DND-41 (cell line): Measurements from ENCODE around the gene CRACR2B.
A peak's percentile ranks its signal among the peaks of the same experiment; 100 is the strongest.

Source experiments
- ATAC-seq: fragments of 200-7000 bp; cut with Tn5 transposase; 3 replicates; pipeline ENCODE4 v1.9.1; 2021; ENCODE audit warnings: low read depth; ENCODE audit not compliant: insufficient read depth
- DNase-seq: peaks from one replicate; pipeline ENCODE4 v3.0.0-alpha.2; 2020
- H2AFZ ChIP-seq: 2 replicates; pipeline ENCODE4 v1.6.0; 2012; ENCODE audit warnings: low read depth, low read length
- H3K27ac ChIP-seq: 2 replicates; pipeline ENCODE4 v1.5.1; 2012; ENCODE audit warnings: low read length, inconsistent platforms
- H3K27me3 ChIP-seq: fragments of 200-600 bp; sonication (generic); 2 replicates; pipeline ENCODE4 v1.6.0; 2012; ENCODE audit warnings: low read length, mild to moderate bottlenecking, inconsistent platforms; ENCODE audit not compliant: insufficient read depth, poor library complexity
- H3K36me3 ChIP-seq: 2 replicates; pipeline ENCODE4 v1.5.1; 2012; ENCODE audit warnings: low read length, inconsistent platforms; ENCODE audit not compliant: insufficient read depth
- H3K4me1 ChIP-seq: 2 replicates; pipeline ENCODE4 v1.5.1; 2012; ENCODE audit warnings: mild to moderate bottlenecking, low read length; ENCODE audit not compliant: insufficient read depth
- H3K4me2 ChIP-seq: 2 replicates; pipeline ENCODE4 v1.6.0; 2012; ENCODE audit warnings: mild to moderate bottlenecking, moderate library complexity, low read length, inconsistent platforms; ENCODE audit not compliant: insufficient read depth
- H3K4me3 ChIP-seq, 2 experiments: fragments of 200-600 bp in 1 of 2; shearing (Covaris generic) in 1 of 2; 2 replicates each; pipeline ENCODE4 v1.5.1; 2012 to 2016; ENCODE audit warnings: inconsistent platforms in 2 of 2, low read length in 2 of 2, mild to moderate bottlenecking in 2 of 2, low read depth in 1 of 2, moderate library complexity in 1 of 2
- H3K79me2 ChIP-seq: 2 replicates; pipeline ENCODE4 v1.6.0; 2012; ENCODE audit warnings: low read length, inconsistent platforms; ENCODE audit not compliant: insufficient read depth
- H3K9ac ChIP-seq: 2 replicates; pipeline ENCODE4 v1.6.0; 2012; ENCODE audit warnings: low read depth, mild to moderate bottlenecking, inconsistent platforms, low read length, moderate library complexity
- H3K9me3 ChIP-seq: 2 replicates; pipeline ENCODE4 v1.5.1; 2012; ENCODE audit warnings: low read length, moderate library complexity, mild to moderate bottlenecking, inconsistent platforms; ENCODE audit not compliant: insufficient read depth, severe bottlenecking
- H4K20me1 ChIP-seq: 2 replicates; pipeline ENCODE4 v1.6.0; 2012; ENCODE audit warnings: low read length; ENCODE audit not compliant: insufficient read depth
- EZH2 ChIP-seq: IDR thresholded peaks from 3 replicates; pipeline ENCODE4 v1.6.1; 2012; ENCODE audit warnings: borderline replicate concordance, low read depth, mild to moderate bottlenecking, moderate library complexity, low read length, inconsistent platforms; ENCODE audit not compliant: severe bottlenecking
- TF ChIP-seq, protein P1 (sequence below): IDR thresholded peaks from 2 replicates; pipeline ENCODE4 v1.5.1; 2012; ENCODE audit warnings: borderline replicate concordance, low read length, moderate library complexity, mild to moderate bottlenecking; ENCODE audit not compliant: poor library complexity, severe bottlenecking; ENCODE audit errors: extremely low read depth

The CRACR2B gene

GRCh38 chr11:850775-851763, 23.4 kb downstream of the CRACR2B start:
- TF ChIP-seq, protein P1, sequence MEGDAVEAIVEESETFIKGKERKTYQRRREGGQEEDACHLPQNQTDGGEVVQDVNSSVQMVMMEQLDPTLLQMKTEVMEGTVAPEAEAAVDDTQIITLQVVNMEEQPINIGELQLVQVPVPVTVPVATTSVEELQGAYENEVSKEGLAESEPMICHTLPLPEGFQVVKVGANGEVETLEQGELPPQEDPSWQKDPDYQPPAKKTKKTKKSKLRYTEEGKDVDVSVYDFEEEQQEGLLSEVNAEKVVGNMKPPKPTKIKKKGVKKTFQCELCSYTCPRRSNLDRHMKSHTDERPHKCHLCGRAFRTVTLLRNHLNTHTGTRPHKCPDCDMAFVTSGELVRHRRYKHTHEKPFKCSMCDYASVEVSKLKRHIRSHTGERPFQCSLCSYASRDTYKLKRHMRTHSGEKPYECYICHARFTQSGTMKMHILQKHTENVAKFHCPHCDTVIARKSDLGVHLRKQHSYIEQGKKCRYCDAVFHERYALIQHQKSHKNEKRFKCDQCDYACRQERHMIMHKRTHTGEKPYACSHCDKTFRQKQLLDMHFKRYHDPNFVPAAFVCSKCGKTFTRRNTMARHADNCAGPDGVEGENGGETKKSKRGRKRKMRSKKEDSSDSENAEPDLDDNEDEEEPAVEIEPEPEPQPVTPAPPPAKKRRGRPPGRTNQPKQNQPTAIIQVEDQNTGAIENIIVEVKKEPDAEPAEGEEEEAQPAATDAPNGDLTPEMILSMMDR = peak; percentile 41
- no peak for TF ChIP-seq EZH2
- H3K27ac ChIP-seq = no peak overlapping the region
- H3K9me3 ChIP-seq = no peaks in the 10 kb centered on the region
- peaks cover 8% of the 10 kb centered on the region for H4K20me1 ChIP-seq
- H3K79me2 ChIP-seq = no peaks in the 10 kb centered on the region
- no peak overlapping the region for H2AFZ ChIP-seq
- no peaks in the 10 kb centered on the region for H3K36me3 ChIP-seq
- DNase-seq = no peak
- no peak; the same call in 2 of the 3 replicates for ATAC-seq
- H3K4me2 ChIP-seq = no peak overlapping the region
- no peaks in the 10 kb centered on the region for H3K27me3 ChIP-seq
- H3K4me1 ChIP-seq = peaks cover 3% of the 10 kb centered on the region; the same call in 1 of the 2 replicates
- H3K4me3 ChIP-seq = no peak overlapping the region
- H3K9ac ChIP-seq = no peak overlapping the region

GRCh38 chr11:852762-853161, 25.0 kb downstream of the CRACR2B start:
- H3K4me3 ChIP-seq = no peak overlapping the region
- no peak overlapping the region for H3K27ac ChIP-seq
- H3K4me2 ChIP-seq = no peak overlapping the region
- H3K9me3 ChIP-seq = no peaks in the 10 kb centered on the region
- H3K27me3 ChIP-seq = no peaks in the 10 kb centered on the region
- no peak for DNase-seq
- ATAC-seq = no peak
- no peak overlapping the region for H2AFZ ChIP-seq
- TF ChIP-seq, protein P1 = no peak
- TF ChIP-seq EZH2 = no peak
- peaks cover 10% of the 10 kb centered on the region for H4K20me1 ChIP-seq
- no peaks in the 10 kb centered on the region for H3K36me3 ChIP-seq
- H3K79me2 ChIP-seq = no peaks in the 10 kb centered on the region
- H3K9ac ChIP-seq = no peak overlapping the region
- peaks cover 3% of the 10 kb centered on the region; the same call in 1 of the 2 replicates for H3K4me1 ChIP-seq

- ATAC-seq (no peak), DNase-seq (no peak)
- H2AFZ ChIP-seq = no peak overlapping the region
- H3K4me3 ChIP-seq = no peak overlapping the region
- no peaks in the 10 kb centered on the region for H3K79me2 ChIP-seq
- TF ChIP-seq, protein P1 = no peak
- no peak for TF ChIP-seq EZH2
- H3K9me3 ChIP-seq = no peaks in the 10 kb centered on the region
- no peaks in the 10 kb centered on the region for H3K36me3 ChIP-seq
- H3K4me2 ChIP-seq = no peak overlapping the region
- no peak overlapping the region for H3K9ac ChIP-seq
- no peaks in the 10 kb centered on the region for H3K27me3 ChIP-seq
- H3K27ac ChIP-seq = no peak overlapping the region
- H4K20me1 ChIP-seq = peaks cover 9% of the 10 kb centered on the region; the same call in 1 of the 2 replicates
- H3K4me1 ChIP-seq = no peaks in the 10 kb centered on the region
Observed at GRCh38 chr11:853682-854448, 26.1 kb downstream of the CRACR2B start.
